B cell (primary cell): ENCODE data around the gene NT5M. TPM values are rescaled to one million over a fixed set of nuclear protein-coding genes. Genes with fewer than 3 reads are reported as not detected.

ENCODE experiments used
- ATAC-seq: fragments of 200-7000 bp; cut with Tn5 transposase; one replicate; pipeline ENCODE4 v1.10.0; 2021; ENCODE audit warnings: low read depth, mild to moderate bottlenecking, moderate number of reproducible peaks, moderate library complexity
- CTCF ChIA-PET: fragments of 350-600 bp; sonication (Branson Sonifier 250); formaldehyde crosslinking; loops from one replicate; lab custom pipeline; 2021; ENCODE audit warnings: antibody characterized with exemption, inconsistent platforms; lab: Charles Lee
- POLR2A ChIA-PET: fragments of 350-600 bp; sonication (Branson Sonifier 250); formaldehyde crosslinking; loops from one replicate; lab custom pipeline; 2021; ENCODE audit warnings: antibody characterized with exemption; lab: Charles Lee
- DNase-seq: peaks from one replicate; pipeline ENCODE4 v3.0.0; 2013
- H2AFZ ChIP-seq: 2 replicates; pipeline ENCODE4 v1.6.1; 2012; ENCODE audit warnings: mild to moderate bottlenecking, low read depth, low read length; ENCODE audit not compliant: insufficient read depth, poor library complexity, severe bottlenecking
- H3K27ac ChIP-seq, 2 donors: 1 replicate in 1 of 2; 2 replicates in 1 of 2; pipeline ENCODE4 v1.5.1; 2012 to 2013; ENCODE audit warnings: low read length in 2 of 2, mild to moderate bottlenecking in 2 of 2, moderate library complexity in 1 of 2
- H3K27me3 ChIP-seq, 4 experiments: fragments of 200-600 bp in 1 of 4; sonication (generic) in 1 of 4; replicated peaks in 1 of 4; 1 replicate in 2 of 4; 2 replicates in 2 of 4; pipeline versions ENCODE4 v1.6.1 to v1.7.0; 2013 to 2016; ENCODE audit warnings: low read length in 3 of 4, mild to moderate bottlenecking in 2 of 4, mixed read lengths in 1 of 4, moderate library complexity in 1 of 4; ENCODE audit not compliant: insufficient read depth in 4 of 4, control insufficient read depth in 3 of 4; ENCODE audit errors: control extremely low read depth in 1 of 4
- H3K36me3 ChIP-seq, 2 experiments: replicated peaks in 1 of 2; 1 replicate in 1 of 2; 2 replicates in 1 of 2; pipeline versions ENCODE4 v1.6.1 to v1.7.1; 2013; ENCODE audit warnings: low read length in 1 of 2; ENCODE audit not compliant: insufficient read depth in 2 of 2, control insufficient read depth in 1 of 2; ENCODE audit errors: control extremely low read depth in 1 of 2, extremely low read depth in 1 of 2
- H3K4me1 ChIP-seq, 2 donors: fragments of 200-600 bp in 1 of 2; sonication (generic) in 1 of 2; 1 replicate in 1 of 2; 2 replicates in 1 of 2; pipeline versions ENCODE4 v1.5.1 to v1.6.1; 2013 to 2017; ENCODE audit warnings: low read length in 2 of 2; ENCODE audit not compliant: control insufficient read depth in 2 of 2, insufficient read depth in 2 of 2
- H3K4me2 ChIP-seq: replicated peaks from 2 replicates; pipeline ENCODE3; 2012; ENCODE audit warnings: mild to moderate bottlenecking, low read depth, low read length; ENCODE audit not compliant: poor library complexity, severe bottlenecking
- H3K4me3 ChIP-seq, 5 experiments: fragments of 200-600 bp in 1 of 5; sonication (generic) in 1 of 5; 1 replicate in 3 of 5; 2 replicates in 2 of 5; pipeline versions ENCODE4 v1.5.1 to v1.7.0; 2011 to 2016; ENCODE audit warnings: low read length in 4 of 5, mild to moderate bottlenecking in 4 of 5, low read depth in 2 of 5, control low read depth in 1 of 5, moderate library complexity in 1 of 5; ENCODE audit not compliant: insufficient read depth in 1 of 5; ENCODE audit errors: control extremely low read depth in 1 of 5, extremely low read depth in 1 of 5
- H3K79me2 ChIP-seq: fragments of 200-600 bp; sonication (generic); one replicate; pipeline ENCODE4 v1.6.0; 2016; ENCODE audit warnings: low read length; ENCODE audit not compliant: control insufficient read depth, insufficient read depth
- H3K9ac ChIP-seq: fragments of 200-600 bp; sonication (generic); 2 replicates; pipeline ENCODE4 v1.6.1; 2017; ENCODE audit warnings: mild to moderate bottlenecking, low read length, moderate library complexity
- H3K9me3 ChIP-seq, 3 donors: one replicate each; pipeline versions ENCODE4 v1.6.1 to v1.7.1; 2013; ENCODE audit warnings: low read length in 2 of 3; ENCODE audit not compliant: control insufficient read depth in 2 of 3, insufficient read depth in 1 of 3; ENCODE audit errors: control extremely low read depth in 1 of 3
- H4K20me1 ChIP-seq: 2 replicates; pipeline ENCODE4 v1.6.0; 2012; ENCODE audit warnings: mild to moderate bottlenecking, low read length; ENCODE audit not compliant: insufficient read depth, control insufficient read depth, poor library complexity, severe bottlenecking
- H3K27ac Mint-ChIP-seq: one replicate; pipeline ENCODE4 v1.8.0; 2021; ENCODE audit warnings: mixed read lengths
- H3K27me3 Mint-ChIP-seq: one replicate; pipeline ENCODE4 v1.8.0; 2021; ENCODE audit warnings: mixed read lengths
- H3K4me1 Mint-ChIP-seq: one replicate; pipeline ENCODE4 v1.8.0; 2021; ENCODE audit warnings: mixed read lengths
- H3K4me3 Mint-ChIP-seq: one replicate; pipeline ENCODE4 v1.8.0; 2021; ENCODE audit warnings: mixed read lengths
- H3K9me3 Mint-ChIP-seq: one replicate; pipeline ENCODE4 v1.8.0; 2022; ENCODE audit warnings: mixed read lengths; ENCODE audit not compliant: insufficient read depth
- CTCF ChIP-seq: fragments of 200-600 bp; IDR thresholded peaks from one replicate; pipeline ENCODE4 v1.8.0; 2022; ENCODE audit warnings: antibody characterized with exemption, mild to moderate bottlenecking
- EZH2 ChIP-seq: IDR thresholded peaks from 2 replicates; pipeline ENCODE4 v1.6.1; 2012; ENCODE audit warnings: borderline replicate concordance, low read depth, mild to moderate bottlenecking, moderate library complexity, low read length; ENCODE audit not compliant: insufficient read depth, poor library complexity, severe bottlenecking
- WGBS: methylation state at CpG from one replicate; pipeline ENCODE4 v1.1.5; 2013; ENCODE audit warnings: missing lambda C conversion rate; ENCODE audit not compliant: insufficient coverage; 5-methylcytosine and 5-hydroxymethylcytosine counted together
- intact Hi-C: fragments of 100-400 bp; cut with micrococcal nuclease; formaldehyde crosslinking; loops from one replicate; pipeline ENCODE4 v1.10.0; 2022
- polyA plus RNA-seq: library from polyadenylated mRNA; depleted of rRNA; stranded (reverse); fragments of >200 nt; gene quantifications from 2 replicates; pipeline ENCODE4 v1.2.3, GENCODE V29; 2012
- total RNA-seq, 2 donors: library from RNA; stranded (reverse); fragments of 120-200 nt in 1 of 2; gene quantifications; 1 replicate in 1 of 2; 2 replicates in 1 of 2; pipeline versions ENCODE4 v1.2.3 to v1.2.4, GENCODE V29; 2013 to 2022

The NT5M gene
- total and polyA plus RNA-seq, 2 donors (not counting 1 experiment from before 2014, with no cell fraction given): 0.40 to 0.47 TPM

DNA sequence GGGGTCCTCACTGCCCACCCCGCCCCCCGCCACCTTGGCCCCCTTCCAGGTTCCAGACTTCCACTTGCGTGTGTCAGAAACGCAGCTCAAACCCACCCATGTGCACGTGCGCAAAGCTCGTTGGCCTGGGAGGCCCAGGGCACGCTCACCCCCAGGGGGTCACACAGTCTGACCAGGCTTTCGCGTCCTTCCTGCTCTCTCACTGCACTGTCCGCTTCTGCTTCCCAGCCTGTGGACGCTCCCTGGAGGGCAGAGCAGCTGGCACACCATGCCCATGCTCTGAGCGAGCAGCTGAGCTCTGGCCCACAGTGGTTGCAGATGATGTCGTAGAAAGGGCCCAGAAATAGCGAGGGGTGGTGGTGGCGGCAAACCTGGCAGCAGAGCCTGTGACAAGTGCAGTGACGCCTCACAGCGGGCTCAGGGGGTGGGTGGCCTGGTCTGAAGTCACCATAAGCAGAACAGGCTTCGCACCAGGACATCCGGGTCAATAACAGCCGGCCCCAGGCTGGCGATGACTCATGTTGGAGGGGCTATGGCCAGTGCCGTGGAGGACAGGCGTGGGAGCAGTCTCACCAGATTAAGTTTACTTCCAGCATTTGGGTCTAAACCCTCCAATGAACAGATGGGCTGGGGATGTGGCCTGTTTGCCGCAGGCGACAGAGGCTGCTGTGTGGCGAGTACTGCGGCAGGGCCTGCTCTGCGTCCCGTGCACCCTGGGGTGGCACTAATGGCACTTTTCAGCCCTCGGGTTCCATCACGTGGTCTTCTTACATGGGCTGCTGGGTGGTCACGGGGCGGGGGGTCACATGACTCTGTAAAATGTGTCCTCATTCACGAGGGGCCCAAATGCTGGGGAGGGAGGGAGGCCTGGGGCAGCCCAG is 49.0 kb downstream of the NT5M start:
- ChIA-PET CTCF (interaction anchor here (2.9 to 9.0 kb wide), 3 partner anchors 96 to 290 kb away, joined by 12 to 124 read pairs (median 30); partner anchors contain the start of gene RASD1), POLR2A (no interaction called here)
- Mint-ChIP-seq H3K4me1 (peaks cover 4% of the 10 kb centered on the region), H3K27me3 (no peaks in the 10 kb centered on the region), H3K27ac (no peak overlapping the region), H3K9me3 (no peaks in the 10 kb centered on the region), H3K4me3 (no peak overlapping the region)
- Histone ChIP-seq H3K9ac (no peak overlapping the region), H3K36me3 (no peaks in the 10 kb centered on the region), H2AFZ (no peak overlapping the region), H3K79me2 (no peaks in the 10 kb centered on the region), H3K4me2 (no peak overlapping the region), H3K27ac (no peak overlapping the region), H3K9me3 (peaks cover 0 to 2% (median 0%) of the 10 kb centered on the region in 3 donors), H3K4me1 (peaks cover 3 to 7% of the 10 kb centered on the region in 2 donors), H3K4me3 (no peak overlapping the region), H3K27me3 (no peaks in the 10 kb centered on the region), H4K20me1 (no peaks in the 10 kb centered on the region)
- TF ChIP-seq CTCF (no peak), EZH2 (no peak)
- intact Hi-C loops: no loop called here
- WGBS: 89% methylated on average over 32 of the region's 35 CpGs
- DNase-seq (no peak), ATAC-seq (no peak)
